ENCODE results near the gene FYN. TPM values are rescaled to one million over a fixed set of nuclear protein-coding genes. Genes with fewer than 3 reads are reported as not detected.

FYN gene
- total RNA-seq, 1 experiment from 2014 or later: 249 TPM

DNA sequence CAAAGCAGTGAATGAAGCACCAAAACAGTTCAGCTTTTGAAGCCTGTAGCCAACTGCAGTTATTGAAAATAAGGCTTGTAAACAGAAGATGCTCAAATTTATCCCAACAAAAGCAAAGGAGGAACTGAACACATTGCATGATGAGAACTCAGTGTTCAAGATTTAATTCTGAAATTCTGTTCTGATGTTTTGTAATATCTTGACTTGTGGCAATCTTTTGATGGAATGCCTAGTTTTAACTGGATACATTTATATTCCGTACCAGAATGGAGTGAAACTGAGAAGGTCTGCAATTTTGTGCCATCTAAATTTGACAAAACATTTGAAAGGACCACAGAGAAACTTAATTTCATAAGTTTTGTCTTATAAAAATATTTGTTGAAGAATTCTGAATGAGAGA, 17.5 kb downstream of the FYN start:
- Histone ChIP-seq H3K27ac (ENCODE audit: low read length) (0 out of 2 replicates have a peak overlapping the region, but pooled peaks have one; percentile 7), H3K4me1 (ENCODE audit: low read length) (peaks cover 99% of the 10 kb centered on the region), H3K27me3 (ENCODE audit: low read length) (no peaks in the 10 kb centered on the region), H3K4me2 (ENCODE audit: low read depth, low read length, poor library complexity, severe bottlenecking) (peak overlapping the region; percentile 8), H3K9me2 (replicated peaks; ENCODE audit: insufficient read depth, low read length) (no peaks in the 10 kb centered on the region), H2AFZ (ENCODE audit: low read length) (no peak overlapping the region), H3K4me3 (ENCODE audit: low read length) (no peak overlapping the region), H3K9me3 (ENCODE audit: low read length) (no peaks in the 10 kb centered on the region), H3K9ac (ENCODE audit: low read length) (no peak overlapping the region), H4K20me1 (ENCODE audit: insufficient read depth, low read depth, low read length) (no peaks in the 10 kb centered on the region), H3K79me2 (ENCODE audit: low read length) (peaks cover 99% of the 10 kb centered on the region), H3K36me3 (ENCODE audit: insufficient read depth, low read length) (0 out of 2 replicates have a peak, but pooled peaks cover 3% of the 10 kb centered on the region)
- no peak for DNase-seq

DNA sequence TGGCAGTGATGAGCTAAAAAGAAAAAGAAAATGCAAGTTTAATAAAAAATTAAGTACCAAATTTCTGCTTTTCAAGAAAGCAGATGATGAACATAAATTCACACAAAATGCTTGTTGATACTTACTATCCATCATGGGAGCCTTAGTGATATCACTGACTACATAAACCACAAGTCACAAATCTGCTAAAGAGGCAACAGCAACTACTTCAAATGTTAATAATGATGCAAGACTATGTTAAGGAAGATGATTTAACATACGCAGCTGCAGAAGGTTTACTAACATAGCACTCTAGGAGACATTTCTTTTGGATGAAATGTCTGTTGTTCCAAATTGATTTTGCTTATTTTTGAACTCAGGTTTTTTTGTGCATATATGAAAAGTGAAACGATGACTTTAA, 18.6 kb downstream of the FYN start:
- Histone ChIP-seq H2AFZ (ENCODE audit: low read length) (no peak overlapping the region), H3K36me3 (ENCODE audit: insufficient read depth, low read length) (0 out of 2 replicates have a peak, but pooled peaks cover 3% of the 10 kb centered on the region), H3K4me2 (ENCODE audit: low read depth, low read length, poor library complexity, severe bottlenecking) (no peak overlapping the region), H3K4me1 (ENCODE audit: low read length) (peaks cover 99% of the 10 kb centered on the region), H3K9me3 (ENCODE audit: low read length) (no peaks in the 10 kb centered on the region), H4K20me1 (ENCODE audit: insufficient read depth, low read depth, low read length) (no peaks in the 10 kb centered on the region), H3K4me3 (ENCODE audit: low read length) (no peak overlapping the region), H3K9ac (ENCODE audit: low read length) (no peak overlapping the region), H3K27ac (ENCODE audit: low read length) (no peak overlapping the region), H3K79me2 (ENCODE audit: low read length) (peaks cover 99% of the 10 kb centered on the region), H3K9me2 (replicated peaks; ENCODE audit: insufficient read depth, low read length) (no peaks in the 10 kb centered on the region), H3K27me3 (ENCODE audit: low read length) (no peaks in the 10 kb centered on the region)
- DNase-seq: no peak

DNA sequence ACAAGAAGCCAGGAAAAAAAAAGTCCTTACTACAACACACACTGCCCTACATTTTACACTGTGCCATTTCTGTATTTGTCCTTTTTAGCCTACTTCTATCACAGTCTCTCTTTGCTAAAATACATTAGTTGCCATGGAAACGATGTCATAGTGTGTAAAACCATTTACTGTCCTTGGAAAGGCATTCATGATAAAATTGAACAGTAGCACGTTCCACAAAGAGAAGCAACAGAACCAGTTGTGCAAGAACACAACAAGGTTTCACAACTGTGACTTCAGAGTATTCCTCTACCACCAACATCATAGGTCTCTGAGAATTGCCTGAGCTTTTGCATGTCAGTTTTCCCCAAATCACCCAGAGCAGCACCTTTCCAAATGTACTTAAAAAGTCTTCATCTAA, 20.5 kb downstream of the FYN start:
- Histone ChIP-seq H3K4me3 (ENCODE audit: low read length) (no peak overlapping the region), H3K4me2 (ENCODE audit: low read depth, low read length, poor library complexity, severe bottlenecking) (peak overlapping the region; percentile 19), H2AFZ (ENCODE audit: low read length) (no peak overlapping the region), H3K79me2 (ENCODE audit: low read length) (peaks cover 99% of the 10 kb centered on the region), H3K4me1 (ENCODE audit: low read length) (peaks cover 98% of the 10 kb centered on the region), H3K27me3 (ENCODE audit: low read length) (no peaks in the 10 kb centered on the region), H3K9ac (ENCODE audit: low read length) (no peak overlapping the region), H3K27ac (ENCODE audit: low read length) (no peak overlapping the region; the same call in 1 of the 2 replicates), H4K20me1 (ENCODE audit: insufficient read depth, low read depth, low read length) (no peaks in the 10 kb centered on the region), H3K36me3 (ENCODE audit: insufficient read depth, low read length) (0 out of 2 replicates have a peak, but pooled peaks cover 3% of the 10 kb centered on the region), H3K9me3 (ENCODE audit: low read length) (no peaks in the 10 kb centered on the region), H3K9me2 (replicated peaks; ENCODE audit: insufficient read depth, low read length) (no peaks in the 10 kb centered on the region)
- peak; percentile 61 for DNase-seq

DNA sequence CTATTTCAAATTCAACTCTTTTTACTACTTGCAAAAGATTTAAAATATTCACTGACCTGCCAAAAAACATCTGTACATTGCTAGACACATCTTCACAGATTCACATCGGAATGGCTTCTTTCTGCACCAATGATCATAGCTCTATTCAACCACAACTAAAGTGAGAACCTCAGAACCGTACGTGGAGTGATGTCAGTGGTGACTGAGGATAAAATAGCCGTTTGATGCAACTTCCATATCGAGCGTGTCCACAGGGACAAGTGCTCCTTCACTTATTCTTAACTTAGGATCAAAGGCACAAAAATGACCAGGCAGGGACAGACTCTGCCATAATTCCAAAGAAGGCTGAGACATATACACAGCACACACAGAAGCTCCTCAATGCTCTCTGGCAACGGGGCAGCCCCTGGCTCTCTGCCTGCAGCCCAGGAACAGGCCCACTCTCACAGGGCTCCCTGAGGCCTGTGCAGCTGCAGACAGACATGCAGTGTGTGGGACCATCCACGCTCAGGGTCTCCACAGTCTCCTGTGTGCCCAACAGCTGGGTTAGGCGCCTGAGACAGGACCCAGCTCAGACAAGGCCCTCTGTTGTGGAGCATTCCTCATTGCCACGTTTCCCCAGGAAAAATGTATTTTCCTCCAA, 22.8 kb downstream of the FYN start:
- Histone ChIP-seq H3K4me3 (ENCODE audit: low read length) (no peak overlapping the region), H3K27me3 (ENCODE audit: low read length) (no peaks in the 10 kb centered on the region), H3K4me1 (ENCODE audit: low read length) (peaks cover 99% of the 10 kb centered on the region), H3K4me2 (ENCODE audit: low read depth, low read length, poor library complexity, severe bottlenecking) (no peak overlapping the region), H3K27ac (ENCODE audit: low read length) (peak overlapping the region; percentile 31; the same call in 1 of the 2 replicates), H3K9me3 (ENCODE audit: low read length) (no peaks in the 10 kb centered on the region), H3K36me3 (ENCODE audit: insufficient read depth, low read length) (peaks cover 10% of the 10 kb centered on the region; the same call in 1 of the 2 replicates), H3K9me2 (replicated peaks; ENCODE audit: insufficient read depth, low read length) (no peaks in the 10 kb centered on the region), H2AFZ (ENCODE audit: low read length) (no peak overlapping the region), H3K79me2 (ENCODE audit: low read length) (peaks cover 100% of the 10 kb centered on the region), H4K20me1 (ENCODE audit: insufficient read depth, low read depth, low read length) (no peaks in the 10 kb centered on the region), H3K9ac (ENCODE audit: low read length) (0 out of 2 replicates have a peak overlapping the region, but pooled peaks have one; percentile 8)
- DNase-seq: no peak

DNA sequence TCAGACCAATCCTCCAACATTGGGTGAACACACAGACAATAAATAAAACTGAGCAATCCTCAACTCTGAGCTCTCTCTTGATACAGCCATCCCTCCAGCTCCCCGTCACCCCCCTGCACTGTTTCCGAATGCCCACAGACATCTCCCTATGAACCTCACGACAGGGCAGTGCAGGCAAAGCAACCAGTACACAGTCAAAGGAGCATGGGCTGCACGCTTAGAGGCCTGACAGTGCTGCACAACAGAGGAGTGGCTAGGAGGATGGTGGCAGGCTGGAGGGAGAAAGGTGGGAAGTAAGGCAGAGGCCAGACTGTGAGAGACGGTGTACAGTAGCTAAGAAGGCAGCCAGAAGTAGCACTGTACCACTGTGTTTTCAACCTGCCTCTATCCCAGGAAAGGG, 24.0 kb downstream of the FYN start:
- Histone ChIP-seq H3K27me3 (ENCODE audit: low read length) (no peaks in the 10 kb centered on the region), H3K9me3 (ENCODE audit: low read length) (no peaks in the 10 kb centered on the region), H3K27ac (ENCODE audit: low read length) (no peak overlapping the region), H3K4me2 (ENCODE audit: low read depth, low read length, poor library complexity, severe bottlenecking) (no peak overlapping the region), H3K36me3 (ENCODE audit: insufficient read depth, low read length) (peaks cover 10% of the 10 kb centered on the region; the same call in 1 of the 2 replicates), H3K79me2 (ENCODE audit: low read length) (peaks cover 100% of the 10 kb centered on the region), H3K9me2 (replicated peaks; ENCODE audit: insufficient read depth, low read length) (no peaks in the 10 kb centered on the region), H3K4me3 (ENCODE audit: low read length) (no peak overlapping the region), H3K9ac (ENCODE audit: low read length) (no peak overlapping the region), H3K4me1 (ENCODE audit: low read length) (peaks cover 99% of the 10 kb centered on the region), H4K20me1 (ENCODE audit: insufficient read depth, low read depth, low read length) (no peaks in the 10 kb centered on the region), H2AFZ (ENCODE audit: low read length) (no peak overlapping the region)
- DNase-seq: no peak

DNA sequence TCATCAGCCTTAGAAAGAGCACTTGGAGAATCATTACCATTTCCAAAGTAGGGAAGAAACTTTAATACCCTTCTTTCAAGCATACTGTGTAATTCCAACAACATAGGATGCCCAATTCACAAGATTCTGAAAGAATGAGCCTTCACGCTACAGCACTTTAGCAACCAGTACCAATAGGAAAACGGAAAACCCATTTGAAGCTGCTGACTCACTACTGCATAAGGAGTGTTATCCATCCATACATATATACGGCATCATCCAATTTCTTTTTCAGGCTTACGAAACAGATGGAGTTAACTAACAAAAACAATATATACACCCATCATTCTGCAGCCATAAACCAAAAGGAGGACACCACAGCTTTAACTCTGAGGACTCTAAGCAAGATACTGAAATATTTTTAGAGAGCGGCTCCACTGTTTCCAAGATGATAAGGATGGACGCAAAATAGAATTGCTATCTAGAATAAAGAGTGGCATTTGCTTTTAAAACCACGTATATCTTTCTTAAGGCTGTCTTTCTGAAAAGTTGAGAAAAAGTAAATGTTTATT, 24.9 kb downstream of the FYN start:
- Histone ChIP-seq H3K9me2 (replicated peaks; ENCODE audit: insufficient read depth, low read length) (no peaks in the 10 kb centered on the region), H3K9ac (ENCODE audit: low read length) (no peak overlapping the region), H3K36me3 (ENCODE audit: insufficient read depth, low read length) (peaks cover 7% of the 10 kb centered on the region; the same call in 1 of the 2 replicates), H3K4me3 (ENCODE audit: low read length) (no peak overlapping the region), H3K27ac (ENCODE audit: low read length) (no peak overlapping the region; the same call in 1 of the 2 replicates), H3K4me1 (ENCODE audit: low read length) (peaks cover 97% of the 10 kb centered on the region), H2AFZ (ENCODE audit: low read length) (no peak overlapping the region), H3K9me3 (ENCODE audit: low read length) (no peaks in the 10 kb centered on the region), H3K4me2 (ENCODE audit: low read depth, low read length, poor library complexity, severe bottlenecking) (no peak overlapping the region), H3K79me2 (ENCODE audit: low read length) (peaks cover 100% of the 10 kb centered on the region), H4K20me1 (ENCODE audit: insufficient read depth, low read depth, low read length) (no peaks in the 10 kb centered on the region), H3K27me3 (ENCODE audit: low read length) (no peaks in the 10 kb centered on the region)
- no peak for DNase-seq

DNA sequence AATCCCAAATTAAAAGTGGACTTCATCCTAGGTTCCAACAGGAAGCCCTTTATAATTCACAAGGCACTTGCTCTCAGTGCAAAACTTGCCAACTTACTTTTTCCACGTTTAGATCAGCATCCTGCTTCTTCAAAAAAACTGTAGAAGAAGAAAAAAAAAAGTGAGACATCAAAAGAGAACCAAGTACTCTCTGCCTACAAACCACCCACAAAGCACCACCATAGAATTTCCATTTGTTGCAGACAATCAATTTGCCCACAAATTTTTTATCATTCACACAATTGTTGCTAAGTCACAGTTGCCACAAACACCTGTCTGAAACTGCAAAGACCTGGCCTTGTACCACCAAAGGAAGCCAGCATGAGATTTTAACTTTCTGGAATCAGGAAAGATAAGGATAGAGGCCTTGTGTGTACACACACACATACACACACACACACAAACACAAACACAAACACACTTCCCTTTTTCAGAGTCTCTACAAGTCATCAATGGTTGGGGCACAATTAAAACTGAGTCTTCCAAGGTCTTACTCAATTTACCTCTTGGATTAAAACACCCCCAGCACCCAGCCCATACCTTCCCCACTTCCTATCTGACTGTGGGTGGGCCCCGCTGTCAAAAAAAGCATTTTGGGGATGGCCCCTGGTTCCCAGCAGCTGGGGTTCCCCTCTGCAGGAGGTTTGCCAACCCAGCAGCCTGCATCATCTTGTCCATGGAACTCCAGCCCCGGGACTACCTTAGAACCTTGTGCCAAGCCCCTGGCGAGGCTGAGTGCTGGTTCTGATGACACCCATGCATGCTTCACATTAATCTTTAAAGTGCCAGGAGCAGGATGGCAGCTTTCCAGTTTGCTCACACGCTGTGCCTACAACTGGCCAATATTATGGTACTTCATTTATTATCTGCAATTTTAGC, 26.5 kb downstream of the FYN start:
- no peak overlapping the region for H3K9ac ChIP-seq (ENCODE audit: low read length)
- no peaks in the 10 kb centered on the region for H4K20me1 ChIP-seq (ENCODE audit: insufficient read depth, low read depth, low read length)
- no peaks in the 10 kb centered on the region for H3K9me2 ChIP-seq (replicated peaks; ENCODE audit: insufficient read depth, low read length)
- H3K27ac ChIP-seq (ENCODE audit: low read length): no peak overlapping the region
- peaks cover 7% of the 10 kb centered on the region; the same call in 1 of the 2 replicates for H3K36me3 ChIP-seq (ENCODE audit: insufficient read depth, low read length)
- no peak overlapping the region for H3K4me2 ChIP-seq (ENCODE audit: low read depth, low read length, poor library complexity, severe bottlenecking)
- no peaks in the 10 kb centered on the region for H3K9me3 ChIP-seq (ENCODE audit: low read length)
- no peak for DNase-seq
- H3K27me3 ChIP-seq (ENCODE audit: low read length): no peaks in the 10 kb centered on the region
- H3K79me2 ChIP-seq (ENCODE audit: low read length): peaks cover 100% of the 10 kb centered on the region
- H2AFZ ChIP-seq (ENCODE audit: low read length): no peak overlapping the region
- peaks cover 97% of the 10 kb centered on the region for H3K4me1 ChIP-seq (ENCODE audit: low read length)
- no peak overlapping the region for H3K4me3 ChIP-seq (ENCODE audit: low read length)

DNA sequence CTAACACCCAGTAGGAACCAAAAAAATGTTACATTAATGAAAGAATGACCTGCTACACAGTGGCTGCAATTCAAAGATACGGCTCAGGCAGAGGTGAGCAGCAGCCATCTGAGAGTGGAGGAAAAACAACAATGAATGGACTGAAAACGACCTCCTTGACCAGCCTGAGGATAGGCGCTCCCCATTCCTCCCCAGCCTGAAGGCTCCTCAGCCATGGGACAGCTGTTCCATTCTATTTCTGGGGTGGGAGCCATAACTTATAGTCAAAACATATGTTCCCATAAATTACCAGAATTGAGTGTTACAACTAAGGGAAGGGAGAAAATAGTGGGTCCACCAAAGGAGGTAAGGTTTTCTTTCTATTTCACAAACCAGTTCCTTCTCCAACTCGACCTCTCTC, 27.2 kb downstream of the FYN start:
- no peaks in the 10 kb centered on the region for H3K27me3 ChIP-seq (ENCODE audit: low read length)
- no peak overlapping the region for H3K4me2 ChIP-seq (ENCODE audit: low read depth, low read length, poor library complexity, severe bottlenecking)
- no peak overlapping the region for H3K27ac ChIP-seq (ENCODE audit: low read length)
- H3K36me3 ChIP-seq (ENCODE audit: insufficient read depth, low read length): peaks cover 7% of the 10 kb centered on the region; the same call in 1 of the 2 replicates
- peaks cover 100% of the 10 kb centered on the region for H3K79me2 ChIP-seq (ENCODE audit: low read length)
- H3K4me1 ChIP-seq (ENCODE audit: low read length): peaks cover 91% of the 10 kb centered on the region
- H3K4me3 ChIP-seq (ENCODE audit: low read length): no peak overlapping the region
- no peaks in the 10 kb centered on the region for H3K9me2 ChIP-seq (replicated peaks; ENCODE audit: insufficient read depth, low read length)
- DNase-seq: no peak
- H3K9me3 ChIP-seq (ENCODE audit: low read length): no peaks in the 10 kb centered on the region
- H2AFZ ChIP-seq (ENCODE audit: low read length): no peak overlapping the region
- H4K20me1 ChIP-seq (ENCODE audit: insufficient read depth, low read depth, low read length): no peaks in the 10 kb centered on the region
- H3K9ac ChIP-seq (ENCODE audit: low read length): no peak overlapping the region

All from Karpas-422 (cell line).